Measurements from ENCODE around the gene USP25. TPM values are rescaled to one million over a fixed set of nuclear protein-coding genes. Genes with fewer than 3 reads are reported as not detected.

The USP25 gene
- total RNA-seq, 1 experiment from 2014 or later = 33.6 TPM

GRCh38 chr21:15695241-15695640 is 34.5 kb upstream of the USP25 start (continued):
- TF ChIP-seq ELF1 (IDR thresholded peaks at IDR 0.05; ENCODE audit: borderline replicate concordance, low read depth) (no peak), RAD21 (IDR thresholded peaks at IDR 0.05; ENCODE audit: low read depth) (no peak), SRF (IDR thresholded peaks at IDR 0.05; ENCODE audit: low read depth) (no peak), EGR1 (IDR thresholded peaks at IDR 0.05; ENCODE audit: low read depth) (no peak), EZH2phosphoT487 (IDR thresholded peaks at IDR 0.05; ENCODE audit: borderline replicate concordance) (no peak), YY1 (IDR thresholded peaks at IDR 0.05; ENCODE audit: extremely low read depth, insufficient replicate concordance, low read depth, low read length) (no peak), SIN3A (IDR thresholded peaks at IDR 0.05; ENCODE audit: low read depth) (no peak), CEBPB (IDR thresholded peaks at IDR 0.05; ENCODE audit: low read depth) (no peak), REST (IDR thresholded peaks at IDR 0.05; ENCODE audit: low read depth) (no peak)
- TF ChIP-seq, protein P1, sequence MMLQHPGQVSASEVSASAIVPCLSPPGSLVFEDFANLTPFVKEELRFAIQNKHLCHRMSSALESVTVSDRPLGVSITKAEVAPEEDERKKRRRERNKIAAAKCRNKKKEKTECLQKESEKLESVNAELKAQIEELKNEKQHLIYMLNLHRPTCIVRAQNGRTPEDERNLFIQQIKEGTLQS (IDR thresholded peaks at IDR 0.05) = no peak

DNA sequence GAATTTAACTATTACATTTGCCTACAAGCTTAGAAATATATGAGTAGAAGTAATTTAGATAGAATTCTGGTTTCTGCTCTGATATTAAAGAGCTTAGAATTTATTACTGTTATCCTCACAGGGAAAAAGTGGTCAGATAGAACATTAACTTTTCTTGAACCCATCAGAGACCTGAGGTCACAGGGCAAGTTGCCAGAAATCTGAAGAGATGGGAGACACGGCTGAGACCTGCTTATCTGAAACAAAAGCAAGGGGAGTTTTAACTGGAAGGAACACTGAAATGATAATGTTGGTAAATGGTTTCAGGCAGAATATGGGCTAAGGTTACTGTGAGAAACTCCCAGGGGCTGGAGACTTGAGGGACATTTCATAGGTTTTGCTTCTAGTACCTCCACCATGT is 28.0 kb upstream of the USP25 start:
- ATAC-seq (no peak), DNase-seq (ENCODE audit: low read depth, low spot score) (no peak)
- no peak overlapping the region for H3K9ac ChIP-seq (ENCODE audit: low read length)
- H4K20me1 ChIP-seq (ENCODE audit: insufficient read depth) = no peaks in the 10 kb centered on the region
- no TSS peak for BruUV-seq (replicated peaks)
- no peak overlapping the region for H2AFZ ChIP-seq (ENCODE audit: low read depth, low read length, poor library complexity, severe bottlenecking)
- RAD21 ChIA-PET (ENCODE audit: low non-redundant PET in 1 of 2, low total read pairs in 2 of 2, uncharacterized antibody in 2 of 2, unreplicated experiment in 2 of 2) = no interaction called here
- peaks cover 2 to 10% of the 10 kb centered on the region in 2 experiments; a peak in 3 of 4 replicates for H3K4me1 ChIP-seq (ENCODE audit: control insufficient read depth in 1 of 2, insufficient read depth in 2 of 2, low read length in 2 of 2)
- no peak overlapping the region for H3K4me3 ChIP-seq (replicated peaks in 1 of 2; ENCODE audit: low read depth in 1 of 2, low read length in 2 of 2)
- no peak overlapping the region for H3K27ac ChIP-seq (ENCODE audit: low read depth, low read length)
- H3K4me2 ChIP-seq (ENCODE audit: low read length) = no peak overlapping the region
- CTCF ChIA-PET = no interaction called here
- intact Hi-C loops (cut with micrococcal nuclease) = no loop called here
- no peaks in the 10 kb centered on the region for H3K27me3 ChIP-seq (ENCODE audit: insufficient read depth, low read length)
- H3K79me2 ChIP-seq (ENCODE audit: insufficient read depth, low read length) = no peaks in the 10 kb centered on the region
- no peaks in the 10 kb centered on the region for H3K9me2 ChIP-seq (ENCODE audit: insufficient read depth)
- no peaks in the 10 kb centered on the region for H3K36me3 ChIP-seq (ENCODE audit: control insufficient read depth in 1 of 2, insufficient read depth in 2 of 2, low read length in 2 of 2)
- no peaks in the 10 kb centered on the region for H3K9me3 ChIP-seq (ENCODE audit: control insufficient read depth in 1 of 2, insufficient read depth in 1 of 2, low read depth in 1 of 2, low read length in 2 of 2)
- POLR2A ChIA-PET = no interaction called here
- TF ChIP-seq YY1 (IDR thresholded peaks at IDR 0.05; ENCODE audit: extremely low read depth, insufficient replicate concordance, low read depth, low read length) = no peak
- no peak for TF ChIP-seq JUND (IDR thresholded peaks at IDR 0.05)
- TF ChIP-seq POLR2A (IDR thresholded peaks at IDR 0.05; ENCODE audit: borderline replicate concordance, extremely low read depth, insufficient read depth, insufficient read length) = no peak
- TF ChIP-seq, protein P1 (IDR thresholded peaks at IDR 0.05) = no peak
- no peak for TF ChIP-seq ZFX (IDR thresholded peaks at IDR 0.05)
- no peak for TF ChIP-seq TCF7L2 (IDR thresholded peaks at IDR 0.05; ENCODE audit: borderline replicate concordance, extremely low read depth, insufficient read depth, insufficient read length)
- no peak for TF ChIP-seq REST (IDR thresholded peaks at IDR 0.05; ENCODE audit: low read depth)
- TF ChIP-seq CEBPB (IDR thresholded peaks at IDR 0.05; ENCODE audit: low read depth) = no peak
- no peak for TF ChIP-seq SIN3A (IDR thresholded peaks at IDR 0.05; ENCODE audit: low read depth)
- no peak for TF ChIP-seq FOSL1 (IDR thresholded peaks at IDR 0.05; ENCODE audit: low read depth)
- TF ChIP-seq SRF (IDR thresholded peaks at IDR 0.05; ENCODE audit: low read depth) = no peak
- no peak for TF ChIP-seq CTCF (IDR thresholded peaks at IDR 0.05 in 2 of 3, conservative IDR thresholded peaks at IDR 0.05 in 1 of 3; ENCODE audit: borderline replicate concordance in 1 of 3, insufficient read depth in 1 of 3, low read depth in 2 of 3, low read length in 2 of 3)
